HUES48 (cell line): Measurements from ENCODE around the gene VPS9D1.
A peak's percentile ranks its signal among the peaks of the same experiment; 100 is the strongest.

Experiments used
- H3K27ac ChIP-seq: one replicate; pipeline ENCODE4 v1.7.0; 2013; ENCODE audit warnings: low read depth, low read length, inconsistent platforms
- H3K27me3 ChIP-seq: 2 replicates; pipeline ENCODE4 v1.6.1; 2013; ENCODE audit warnings: mild to moderate bottlenecking, low read length; ENCODE audit not compliant: control insufficient read depth, insufficient read depth
- H3K36me3 ChIP-seq: 2 replicates; pipeline ENCODE4 v1.6.1; 2013; ENCODE audit warnings: low read length; ENCODE audit not compliant: control insufficient read depth, insufficient read depth
- H3K4me1 ChIP-seq: 2 replicates; pipeline ENCODE4 v1.6.1; 2013; ENCODE audit warnings: mild to moderate bottlenecking, low read length; ENCODE audit not compliant: control insufficient read depth, insufficient read depth
- H3K4me3 ChIP-seq: 2 replicates; pipeline ENCODE4 v1.5.1; 2013; ENCODE audit warnings: mild to moderate bottlenecking, low read depth, low read length
- H3K9ac ChIP-seq: 2 replicates; pipeline ENCODE4 v1.6.1; 2013; ENCODE audit warnings: mild to moderate bottlenecking, low read depth, low read length, moderate library complexity
- H3K9me3 ChIP-seq: 2 replicates; pipeline ENCODE4 v1.6.1; 2013; ENCODE audit warnings: low read length; ENCODE audit not compliant: control insufficient read depth, insufficient read depth

VPS9D1 gene

GRCh38 chr16:89720813-89721545 is at the start of gene VPS9D1, which contains the start of gene ZNF276:
Gene VPS9D1 (minus strand): TSS chr16:89720898. CDS start chr16:89720861, 37 bp downstream.
Gene ZNF276 (plus strand): TSS chr16:89721537. CDS start chr16:89721641, 104 bp downstream.
- Histone ChIP-seq H3K9ac (peak within 1 kb of the TSS; percentile 65), H3K36me3 (peaks cover 18% of the 10 kb centered on the region; the same call in 1 of the 2 replicates), H3K27me3 (peaks cover 56% of the 10 kb centered on the region), H3K4me3 (peak within 1 kb of the TSS; percentile 75), H3K27ac (peak within 1 kb of the TSS; percentile 88), H3K4me1 (peaks cover 4% of the 10 kb centered on the region; the same call in 1 of the 2 replicates), H3K9me3 (no peaks in the 10 kb centered on the region)

- Histone ChIP-seq H3K4me3 (no peak overlapping the region), H3K27me3 (no peaks in the 10 kb centered on the region), H3K36me3 (peaks cover 92% of the 10 kb centered on the region), H3K27ac (no peak overlapping the region), H3K9me3 (no peaks in the 10 kb centered on the region), H3K4me1 (no peaks in the 10 kb centered on the region), H3K9ac (no peak overlapping the region)
Observed at GRCh38 chr16:89770367-89770766, 49.7 kb upstream of the VPS9D1 start.

- Histone ChIP-seq H3K36me3 (peaks cover 88% of the 10 kb centered on the region), H3K4me3 (no peak overlapping the region), H3K9me3 (no peaks in the 10 kb centered on the region), H3K27me3 (no peaks in the 10 kb centered on the region), H3K27ac (no peak overlapping the region), H3K4me1 (no peaks in the 10 kb centered on the region), H3K9ac (no peak overlapping the region)
Observed at GRCh38 chr16:89765292-89765830, 44.7 kb upstream of the VPS9D1 start.

- Histone ChIP-seq H3K4me3 (no peak overlapping the region), H3K4me1 (no peaks in the 10 kb centered on the region)
Observed at GRCh38 chr16:89764711-89765201, 44.1 kb upstream of the VPS9D1 start.

GRCh38 chr16:89761304-89761922 is 40.7 kb upstream of the VPS9D1 start:
- Histone ChIP-seq H3K4me3 (no peak overlapping the region), H3K27me3 (no peaks in the 10 kb centered on the region), H3K4me1 (no peaks in the 10 kb centered on the region), H3K36me3 (peaks cover 87% of the 10 kb centered on the region), H3K9ac (no peak overlapping the region), H3K27ac (no peak overlapping the region), H3K9me3 (no peaks in the 10 kb centered on the region)

More at GRCh38 chr16:89764711-89765201, 44.1 kb upstream of the VPS9D1 start:
- H3K9me3 ChIP-seq, result no peaks in the 10 kb centered on the region
- H3K27ac ChIP-seq, result no peak overlapping the region
- H3K27me3 ChIP-seq, result no peaks in the 10 kb centered on the region
- no peak overlapping the region for H3K9ac ChIP-seq
- H3K36me3 ChIP-seq, result peaks cover 88% of the 10 kb centered on the region

GRCh38 chr16:89759746-89760340 is 39.1 kb upstream of the VPS9D1 start:
- H3K9me3 ChIP-seq, result no peaks in the 10 kb centered on the region
- no peak overlapping the region for H3K27ac ChIP-seq
- H3K36me3 ChIP-seq, result peaks cover 84% of the 10 kb centered on the region
- H3K4me1 ChIP-seq, result no peaks in the 10 kb centered on the region
- H3K27me3 ChIP-seq, result no peaks in the 10 kb centered on the region
- H3K4me3 ChIP-seq, result no peak overlapping the region
- no peak overlapping the region for H3K9ac ChIP-seq

GRCh38 chr16:89749637-89750036 is 28.9 kb upstream of the VPS9D1 start:
- no peak overlapping the region for H3K9ac ChIP-seq
- peaks cover 78% of the 10 kb centered on the region for H3K36me3 ChIP-seq
- no peaks in the 10 kb centered on the region for H3K4me1 ChIP-seq
- no peaks in the 10 kb centered on the region for H3K27me3 ChIP-seq
- H3K9me3 ChIP-seq, result no peaks in the 10 kb centered on the region
- H3K27ac ChIP-seq, result no peak overlapping the region
- H3K4me3 ChIP-seq, result no peak overlapping the region

- H3K27ac ChIP-seq, result no peak overlapping the region
- H3K27me3 ChIP-seq, result no peaks in the 10 kb centered on the region
- no peak overlapping the region for H3K4me3 ChIP-seq
- no peak overlapping the region for H3K9ac ChIP-seq
- H3K9me3 ChIP-seq, result no peaks in the 10 kb centered on the region
- peaks cover 84% of the 10 kb centered on the region for H3K36me3 ChIP-seq
- no peaks in the 10 kb centered on the region for H3K4me1 ChIP-seq
Observed at GRCh38 chr16:89748921-89749320, 28.2 kb upstream of the VPS9D1 start.

GRCh38 chr16:89748076-89748475 is 27.4 kb upstream of the VPS9D1 start:
- H3K36me3 ChIP-seq, result peaks cover 88% of the 10 kb centered on the region
- H3K4me3 ChIP-seq, result no peak overlapping the region
- H3K9ac ChIP-seq, result no peak overlapping the region
- no peaks in the 10 kb centered on the region for H3K27me3 ChIP-seq
- H3K4me1 ChIP-seq, result no peaks in the 10 kb centered on the region
- no peaks in the 10 kb centered on the region for H3K9me3 ChIP-seq
- no peak overlapping the region for H3K27ac ChIP-seq

- H3K36me3 ChIP-seq, result peaks cover 94% of the 10 kb centered on the region
Observed at GRCh38 chr16:89746043-89746442, 25.3 kb upstream of the VPS9D1 start.

More at GRCh38 chr16:89746043-89746442, 25.3 kb upstream of the VPS9D1 start:
- no peak overlapping the region for H3K27ac ChIP-seq
- no peak overlapping the region for H3K9ac ChIP-seq
- H3K4me1 ChIP-seq, result no peaks in the 10 kb centered on the region
- H3K9me3 ChIP-seq, result no peaks in the 10 kb centered on the region
- no peaks in the 10 kb centered on the region for H3K27me3 ChIP-seq
- H3K4me3 ChIP-seq, result no peak overlapping the region
